Astrocyte (in vitro differentiated cells and primary cell): Measurements from ENCODE around the gene SMIM41. TPM values are rescaled to one million over a fixed set of nuclear protein-coding genes. Genes with fewer than 3 reads are reported as not detected.
A peak's percentile ranks its signal among the peaks of the same experiment; 100 is the strongest.

Experiments
- DNase-seq: peaks from one replicate; pipeline ENCODE4 v3.0.0-alpha.2; 2010; ENCODE audit warnings: low read depth
- FAIRE-seq: peaks from 2 replicates; lab custom pipeline; 2011; peaks lifted over from hg19 to GRCh38; lab: Jason Lieb, UNC
- H2AFZ ChIP-seq: 2 replicates; pipeline ENCODE4 v1.6.0; 2012; ENCODE audit warnings: low read depth, low read length, inconsistent platforms
- H3K27ac ChIP-seq: 2 replicates; pipeline ENCODE4 v1.5.1; 2011; ENCODE audit warnings: low read depth, low read length, inconsistent platforms
- H3K27me3 ChIP-seq: 2 replicates; pipeline ENCODE4 v1.6.0; 2011; ENCODE audit warnings: low read length, inconsistent platforms; ENCODE audit not compliant: insufficient read depth
- H3K36me3 ChIP-seq: 2 replicates; pipeline ENCODE4 v1.5.1; 2011; ENCODE audit warnings: low read length, inconsistent platforms; ENCODE audit not compliant: insufficient read depth
- H3K4me1 ChIP-seq: 2 replicates; pipeline ENCODE4 v1.5.1; 2011; ENCODE audit warnings: low read length, inconsistent platforms; ENCODE audit not compliant: insufficient read depth
- H3K4me2 ChIP-seq: 2 replicates; pipeline ENCODE4 v1.6.0; 2012; ENCODE audit warnings: low read length, inconsistent platforms
- H3K4me3 ChIP-seq: 2 replicates; pipeline ENCODE4 v1.5.1; 2011; ENCODE audit warnings: low read depth, mild to moderate bottlenecking, low read length, inconsistent platforms; ENCODE audit not compliant: insufficient read depth
- H3K79me2 ChIP-seq: 2 replicates; pipeline ENCODE4 v1.6.0; 2012; ENCODE audit warnings: mild to moderate bottlenecking, low read length, inconsistent platforms; ENCODE audit not compliant: insufficient read depth
- H3K9ac ChIP-seq: 2 replicates; pipeline ENCODE4 v1.6.0; 2012; ENCODE audit warnings: mild to moderate bottlenecking, low read length, inconsistent platforms
- H3K9me3 ChIP-seq: 2 replicates; pipeline ENCODE4 v1.5.1; 2012; ENCODE audit warnings: low read depth, mild to moderate bottlenecking, low read length, inconsistent platforms; ENCODE audit not compliant: insufficient read depth
- H4K20me1 ChIP-seq: 2 replicates; pipeline ENCODE4 v1.6.0; 2012; ENCODE audit warnings: low read length, inconsistent platforms; ENCODE audit not compliant: insufficient read depth
- H3K27ac Mint-ChIP-seq: one replicate; pipeline ENCODE4 v1.8.0; 2021; ENCODE audit warnings: mild to moderate bottlenecking, mixed read lengths; ENCODE audit not compliant: unreplicated experiment
- H3K27me3 Mint-ChIP-seq: one replicate; pipeline ENCODE4 v1.8.0; 2021; ENCODE audit warnings: low read depth, mixed read lengths; ENCODE audit not compliant: unreplicated experiment
- H3K36me3 Mint-ChIP-seq: one replicate; pipeline ENCODE4 v1.8.0; 2021; ENCODE audit warnings: low read depth, mixed read lengths; ENCODE audit not compliant: unreplicated experiment
- H3K4me1 Mint-ChIP-seq: one replicate; pipeline ENCODE4 v1.8.0; 2021; ENCODE audit warnings: low read depth, mixed read lengths; ENCODE audit not compliant: unreplicated experiment
- H3K4me3 Mint-ChIP-seq: one replicate; pipeline ENCODE4 v1.8.0; 2021; ENCODE audit warnings: mild to moderate bottlenecking, moderate library complexity, mixed read lengths; ENCODE audit not compliant: unreplicated experiment
- H3K9me3 Mint-ChIP-seq: one replicate; pipeline ENCODE4 v1.8.0; 2021; ENCODE audit warnings: mild to moderate bottlenecking, mixed read lengths; ENCODE audit not compliant: unreplicated experiment
- EZH2 ChIP-seq: IDR thresholded peaks from 2 replicates; pipeline ENCODE4 v1.6.1; 2012; ENCODE audit warnings: mild to moderate bottlenecking, low read length, inconsistent platforms; ENCODE audit not compliant: insufficient read depth
- total RNA-seq: library from RNA; stranded (reverse); gene quantifications from 2 replicates; pipeline ENCODE4 v1.2.1, GENCODE V29; 2021
- TF ChIP-seq, protein P1 (sequence below): IDR thresholded peaks from 2 replicates; pipeline ENCODE4 v1.5.1; 2011; ENCODE audit warnings: low read depth, mild to moderate bottlenecking, inconsistent platforms, low read length, moderate library complexity; ENCODE audit not compliant: insufficient read depth

SMIM41 gene
- total RNA-seq, 1 donor from 2014 or later: 0.18 TPM

- no peaks in the 10 kb centered on the region for H3K36me3 Mint-ChIP-seq
Observed at GRCh38 chr12:52032804-52033445, 46.6 kb upstream of the SMIM41 start.

GRCh38 chr12:52033446-52034140 lies 45.9 kb upstream of the SMIM41 start:
- FAIRE-seq: no peak
- DNase-seq: no peak
- no peaks in the 10 kb centered on the region for H3K36me3 ChIP-seq
- no peaks in the 10 kb centered on the region for H3K36me3 Mint-ChIP-seq
- peaks cover 9% of the 10 kb centered on the region for H3K4me1 Mint-ChIP-seq
- peaks cover under 1% of the 10 kb centered on the region for H4K20me1 ChIP-seq
- H3K4me3 Mint-ChIP-seq: peak overlapping the region; percentile 70
- H3K9me3 Mint-ChIP-seq: no peaks in the 10 kb centered on the region
- H3K27ac Mint-ChIP-seq: peak overlapping the region; percentile 87
- H3K27me3 ChIP-seq: no peaks in the 10 kb centered on the region
- H3K9me3 ChIP-seq: no peaks in the 10 kb centered on the region
- H3K4me2 ChIP-seq: peak overlapping the region; percentile 91
- TF ChIP-seq EZH2: no peak
- TF ChIP-seq, protein P1, sequence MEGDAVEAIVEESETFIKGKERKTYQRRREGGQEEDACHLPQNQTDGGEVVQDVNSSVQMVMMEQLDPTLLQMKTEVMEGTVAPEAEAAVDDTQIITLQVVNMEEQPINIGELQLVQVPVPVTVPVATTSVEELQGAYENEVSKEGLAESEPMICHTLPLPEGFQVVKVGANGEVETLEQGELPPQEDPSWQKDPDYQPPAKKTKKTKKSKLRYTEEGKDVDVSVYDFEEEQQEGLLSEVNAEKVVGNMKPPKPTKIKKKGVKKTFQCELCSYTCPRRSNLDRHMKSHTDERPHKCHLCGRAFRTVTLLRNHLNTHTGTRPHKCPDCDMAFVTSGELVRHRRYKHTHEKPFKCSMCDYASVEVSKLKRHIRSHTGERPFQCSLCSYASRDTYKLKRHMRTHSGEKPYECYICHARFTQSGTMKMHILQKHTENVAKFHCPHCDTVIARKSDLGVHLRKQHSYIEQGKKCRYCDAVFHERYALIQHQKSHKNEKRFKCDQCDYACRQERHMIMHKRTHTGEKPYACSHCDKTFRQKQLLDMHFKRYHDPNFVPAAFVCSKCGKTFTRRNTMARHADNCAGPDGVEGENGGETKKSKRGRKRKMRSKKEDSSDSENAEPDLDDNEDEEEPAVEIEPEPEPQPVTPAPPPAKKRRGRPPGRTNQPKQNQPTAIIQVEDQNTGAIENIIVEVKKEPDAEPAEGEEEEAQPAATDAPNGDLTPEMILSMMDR: no peak
- H3K27ac ChIP-seq: peak overlapping the region; percentile 89
- H3K79me2 ChIP-seq: no peaks in the 10 kb centered on the region
- H3K4me1 ChIP-seq: peaks cover 18% of the 10 kb centered on the region
- peak overlapping the region; percentile 49 for H3K4me3 ChIP-seq
- peaks cover 28% of the 10 kb centered on the region for H3K27me3 Mint-ChIP-seq
- H2AFZ ChIP-seq: peak overlapping the region; percentile 78
- H3K9ac ChIP-seq: peak overlapping the region; percentile 90

More at GRCh38 chr12:52032804-52033445, 46.6 kb upstream of the SMIM41 start:
- Histone ChIP-seq H3K27me3 (no peaks in the 10 kb centered on the region), H3K4me1 (peaks cover 18% of the 10 kb centered on the region), H3K9ac (peak overlapping the region; percentile 90), H2AFZ (peak overlapping the region; percentile 78), H3K79me2 (no peaks in the 10 kb centered on the region), H3K4me2 (peak overlapping the region; percentile 91), H3K4me3 (peak overlapping the region; percentile 49), H3K27ac (peak overlapping the region; percentile 89), H3K9me3 (no peaks in the 10 kb centered on the region), H3K36me3 (no peaks in the 10 kb centered on the region), H4K20me1 (no peaks in the 10 kb centered on the region)
- TF ChIP-seq, protein P1: no peak
- TF ChIP-seq EZH2: no peak
- DNase-seq (peak; percentile 96), FAIRE-seq (peak; percentile 20)
- peaks cover 9% of the 10 kb centered on the region for H3K4me1 Mint-ChIP-seq
- H3K4me3 Mint-ChIP-seq: peak overlapping the region; percentile 78
- no peaks in the 10 kb centered on the region for H3K9me3 Mint-ChIP-seq
- peak overlapping the region; percentile 89 for H3K27ac Mint-ChIP-seq
- peaks cover 24% of the 10 kb centered on the region for H3K27me3 Mint-ChIP-seq
